A673 (cell line): ENCODE results near the gene CCDC63. TPM values are rescaled to one million over a fixed set of nuclear protein-coding genes. Genes with fewer than 3 reads are reported as not detected.

Experiments used
- BruUV-seq: library from RNA; stranded (reverse); fragments of 400-500 nt; replicated peaks from 2 replicates; lab custom pipeline; 2021; lab: Mats Ljungman, UMichigan
- CTCF ChIA-PET: fragments of 300-600 bp; sonication (Branson Sonifier 250); formaldehyde crosslinking; loops from one replicate; lab custom pipeline; 2022; ENCODE audit warnings: antibody characterized with exemption; lab: Charles Lee
- POLR2A ChIA-PET: fragments of 300-600 bp; sonication (Branson Sonifier 250); formaldehyde crosslinking; loops from one replicate; lab custom pipeline; 2022; ENCODE audit warnings: antibody characterized with exemption; ENCODE audit not compliant: low non-redundant PET; lab: Charles Lee
- DNase-seq: peaks from one replicate; pipeline ENCODE4 v3.0.0-alpha.2; 2015; ENCODE audit warnings: low spot score
- H3K27ac ChIP-seq: fragments of 200-600 bp; sonication (generic); 2 replicates; pipeline ENCODE4 v1.5.1; 2016; ENCODE audit warnings: mixed run types, low read depth, mild to moderate bottlenecking, mixed read lengths, antibody characterized with exemption, low read length; ENCODE audit not compliant: poor library complexity, severe bottlenecking
- H3K27me3 ChIP-seq: fragments of 200-600 bp; sonication (generic); replicated peaks from 2 replicates; pipeline ENCODE4 v1.6.1; 2017; ENCODE audit warnings: mixed run types, low read depth, mild to moderate bottlenecking, mixed read lengths, antibody characterized with exemption, low read length; ENCODE audit not compliant: insufficient read depth, poor library complexity
- H3K36me3 ChIP-seq: fragments of 200-600 bp; sonication (generic); 2 replicates; pipeline ENCODE4 v1.6.1; 2016; ENCODE audit warnings: mixed run types, mild to moderate bottlenecking, mixed read lengths, antibody characterized with exemption, low read length; ENCODE audit not compliant: insufficient read depth, poor library complexity, severe bottlenecking
- H3K4me1 ChIP-seq: fragments of 200-600 bp; sonication (generic); 2 replicates; pipeline ENCODE4 v1.6.1; 2017; ENCODE audit warnings: mixed run types, mild to moderate bottlenecking, mixed read lengths, antibody characterized with exemption, low read length; ENCODE audit not compliant: insufficient read depth, poor library complexity, severe bottlenecking
- H3K4me3 ChIP-seq: fragments of 200-600 bp; sonication (generic); 2 replicates; pipeline ENCODE4 v1.5.1; 2016; ENCODE audit warnings: low read depth, mixed run types, mild to moderate bottlenecking, mixed read lengths, low read length; ENCODE audit not compliant: poor library complexity, severe bottlenecking
- H3K9me3 ChIP-seq: fragments of 200-600 bp; sonication (generic); 2 replicates; pipeline ENCODE4 v1.6.1; 2016; ENCODE audit warnings: mixed run types, low read depth, mild to moderate bottlenecking, mixed read lengths, antibody characterized with exemption, low read length; ENCODE audit not compliant: poor library complexity, severe bottlenecking
- EZH2 ChIP-seq: fragments of 200-600 bp; sonication (generic); IDR thresholded peaks from 2 replicates; pipeline ENCODE4 v1.6.1; 2017; ENCODE audit warnings: borderline replicate concordance, low read depth, mild to moderate bottlenecking, mixed read lengths, antibody characterized with exemption, low read length; ENCODE audit not compliant: poor library complexity, severe bottlenecking
- intact Hi-C: fragments of 100-400 bp; cut with micrococcal nuclease; formaldehyde crosslinking; loops from one replicate; pipeline ENCODE4 v1.10.0; 2022; ENCODE audit not compliant: unreplicated experiment
- total RNA-seq: library from RNA; stranded (reverse); gene quantifications from 2 replicates; pipeline ENCODE4 v1.2.3, GENCODE V29; 2021
- TF ChIP-seq, protein P1 (sequence below): fragments of 300-800, 200-600 bp; sonication (generic); conservative IDR thresholded peaks from 2 replicates; pipeline ENCODE4 v1.5.1; 2017; ENCODE audit warnings: low read depth, mild to moderate bottlenecking, antibody characterized with exemption, low read length, moderate library complexity, mixed read lengths

Gene CCDC63
- total RNA-seq, 1 experiment from 2014 or later, result 0.24 TPM

DNA sequence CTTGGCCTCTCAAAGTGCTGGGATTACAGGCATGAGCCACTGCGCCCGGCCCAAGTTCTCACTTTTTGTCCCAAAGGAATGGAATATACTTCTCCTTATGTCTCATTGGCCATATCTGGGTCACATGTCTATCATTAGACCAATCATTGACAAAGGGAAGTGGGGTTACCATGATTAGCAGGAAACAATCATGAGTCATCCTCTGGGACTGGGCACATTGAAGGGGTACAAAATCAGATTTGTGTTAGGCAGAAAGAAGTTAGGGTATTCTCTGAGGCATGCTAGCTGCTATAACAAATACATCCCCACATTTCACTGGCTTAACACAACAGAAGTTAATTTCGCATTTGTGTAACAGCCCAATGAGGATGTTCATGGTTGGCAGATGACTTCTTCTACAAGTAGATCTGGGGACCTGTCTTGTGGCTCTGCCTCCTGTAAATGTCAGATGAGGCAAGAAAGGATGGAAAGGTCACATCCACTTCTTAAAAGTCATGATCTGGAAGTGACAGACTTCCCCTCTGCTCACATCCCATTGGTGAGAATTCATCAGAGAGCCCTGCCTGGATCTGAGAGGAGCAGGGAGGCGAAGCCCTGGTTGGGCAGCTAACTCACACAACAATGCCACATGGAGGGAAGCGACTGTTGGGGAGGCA lies 3.1 kb downstream of the CCDC63 start:
- Histone ChIP-seq H3K36me3 (no peaks in the 10 kb centered on the region), H3K27ac (no peak overlapping the region), H3K27me3 (no peaks in the 10 kb centered on the region), H3K9me3 (no peaks in the 10 kb centered on the region), H3K4me3 (no peak overlapping the region), H3K4me1 (peaks cover 31% of the 10 kb centered on the region)
- ChIA-PET CTCF (interaction anchor here (0.7 kb wide), 1 partner anchor 9 kb away, joined by 4 read pairs; no protein-coding TSS in a partner anchor), POLR2A (no interaction called here)
- no peak for DNase-seq
- TF ChIP-seq, protein P1, sequence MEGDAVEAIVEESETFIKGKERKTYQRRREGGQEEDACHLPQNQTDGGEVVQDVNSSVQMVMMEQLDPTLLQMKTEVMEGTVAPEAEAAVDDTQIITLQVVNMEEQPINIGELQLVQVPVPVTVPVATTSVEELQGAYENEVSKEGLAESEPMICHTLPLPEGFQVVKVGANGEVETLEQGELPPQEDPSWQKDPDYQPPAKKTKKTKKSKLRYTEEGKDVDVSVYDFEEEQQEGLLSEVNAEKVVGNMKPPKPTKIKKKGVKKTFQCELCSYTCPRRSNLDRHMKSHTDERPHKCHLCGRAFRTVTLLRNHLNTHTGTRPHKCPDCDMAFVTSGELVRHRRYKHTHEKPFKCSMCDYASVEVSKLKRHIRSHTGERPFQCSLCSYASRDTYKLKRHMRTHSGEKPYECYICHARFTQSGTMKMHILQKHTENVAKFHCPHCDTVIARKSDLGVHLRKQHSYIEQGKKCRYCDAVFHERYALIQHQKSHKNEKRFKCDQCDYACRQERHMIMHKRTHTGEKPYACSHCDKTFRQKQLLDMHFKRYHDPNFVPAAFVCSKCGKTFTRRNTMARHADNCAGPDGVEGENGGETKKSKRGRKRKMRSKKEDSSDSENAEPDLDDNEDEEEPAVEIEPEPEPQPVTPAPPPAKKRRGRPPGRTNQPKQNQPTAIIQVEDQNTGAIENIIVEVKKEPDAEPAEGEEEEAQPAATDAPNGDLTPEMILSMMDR, result no peak
- no peak for TF ChIP-seq EZH2
- BruUV-seq, result no TSS peak
- intact Hi-C loops, result no loop called here

DNA sequence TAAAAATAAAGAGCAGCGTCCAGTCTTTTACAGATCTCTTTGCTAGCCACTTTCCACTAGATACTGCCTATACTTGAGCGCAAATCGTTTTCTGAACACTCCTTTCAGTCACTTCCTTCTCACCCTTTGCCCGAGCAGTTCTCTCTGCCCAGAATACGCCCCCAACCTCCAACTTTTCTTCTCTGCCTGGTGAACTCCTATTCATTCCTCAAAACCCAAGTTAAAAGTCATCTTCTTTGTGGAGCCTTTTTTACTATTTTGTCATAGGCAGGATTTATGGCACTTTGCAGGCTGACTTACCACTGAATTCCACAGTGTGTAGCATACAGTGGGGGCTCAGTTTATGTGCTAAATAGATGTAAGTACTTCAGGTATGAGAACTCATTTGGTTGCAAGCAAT lies 4.0 kb downstream of the CCDC63 start:
- H3K4me1 ChIP-seq, result peaks cover 27% of the 10 kb centered on the region
- no peaks in the 10 kb centered on the region for H3K9me3 ChIP-seq
- H3K4me3 ChIP-seq, result no peak overlapping the region
- intact Hi-C loops, result no loop called here
- BruUV-seq, result no TSS peak
- no peak for DNase-seq
- H3K27ac ChIP-seq, result no peak overlapping the region
- H3K36me3 ChIP-seq, result no peaks in the 10 kb centered on the region
- POLR2A ChIA-PET, result no interaction called here
- TF ChIP-seq EZH2, result no peak
- TF ChIP-seq, protein P1, result no peak
- H3K27me3 ChIP-seq, result no peaks in the 10 kb centered on the region
- CTCF ChIA-PET, result no interaction called here

DNA sequence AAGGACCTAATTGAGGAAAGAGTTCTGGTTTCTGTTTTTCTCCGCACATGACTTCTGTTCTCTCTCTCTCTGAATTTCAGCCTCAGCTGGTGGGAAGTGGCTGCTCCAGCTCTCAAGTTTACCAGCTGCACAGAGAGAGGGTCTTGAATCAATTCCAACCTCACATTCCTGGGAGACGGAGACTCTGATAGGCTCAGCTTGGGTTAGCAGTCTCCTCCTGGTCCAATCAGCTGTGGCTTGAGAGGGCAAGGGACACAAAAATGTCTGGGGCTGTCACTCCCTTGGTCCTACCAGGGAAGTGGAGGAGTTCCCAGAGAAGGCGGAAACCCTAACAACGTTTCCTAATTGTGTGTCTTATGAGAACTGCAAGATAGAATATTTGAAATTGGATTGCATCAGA lies 7.0 kb downstream of the CCDC63 start:
- H3K4me1 ChIP-seq, result peaks cover 31% of the 10 kb centered on the region
- H3K27ac ChIP-seq, result peak overlapping the region; percentile 54
- intact Hi-C loops, result no loop called here
- no TSS peak for BruUV-seq
- no peaks in the 10 kb centered on the region for H3K27me3 ChIP-seq
- peak; percentile 78 for DNase-seq
- H3K4me3 ChIP-seq, result no peak overlapping the region
- no peaks in the 10 kb centered on the region for H3K36me3 ChIP-seq
- TF ChIP-seq, protein P1, result no peak
- no peak for TF ChIP-seq EZH2
- ChIA-PET POLR2A (no interaction called here), CTCF (no interaction called here)
- no peaks in the 10 kb centered on the region for H3K9me3 ChIP-seq
